GM19035 (cell line): Measurements from ENCODE around the gene TSR3.

Experiments
- ATAC-seq: cut with Tn5 transposase; IDR thresholded peaks from one replicate; pipeline ENCODE4 v1.9.1; 2021; ENCODE audit not compliant: unreplicated experiment

The TSR3 gene

GRCh38 chr16:1326391-1326790 lies 25.3 kb downstream of the TSR3 start:
- no peak for ATAC-seq

DNA sequence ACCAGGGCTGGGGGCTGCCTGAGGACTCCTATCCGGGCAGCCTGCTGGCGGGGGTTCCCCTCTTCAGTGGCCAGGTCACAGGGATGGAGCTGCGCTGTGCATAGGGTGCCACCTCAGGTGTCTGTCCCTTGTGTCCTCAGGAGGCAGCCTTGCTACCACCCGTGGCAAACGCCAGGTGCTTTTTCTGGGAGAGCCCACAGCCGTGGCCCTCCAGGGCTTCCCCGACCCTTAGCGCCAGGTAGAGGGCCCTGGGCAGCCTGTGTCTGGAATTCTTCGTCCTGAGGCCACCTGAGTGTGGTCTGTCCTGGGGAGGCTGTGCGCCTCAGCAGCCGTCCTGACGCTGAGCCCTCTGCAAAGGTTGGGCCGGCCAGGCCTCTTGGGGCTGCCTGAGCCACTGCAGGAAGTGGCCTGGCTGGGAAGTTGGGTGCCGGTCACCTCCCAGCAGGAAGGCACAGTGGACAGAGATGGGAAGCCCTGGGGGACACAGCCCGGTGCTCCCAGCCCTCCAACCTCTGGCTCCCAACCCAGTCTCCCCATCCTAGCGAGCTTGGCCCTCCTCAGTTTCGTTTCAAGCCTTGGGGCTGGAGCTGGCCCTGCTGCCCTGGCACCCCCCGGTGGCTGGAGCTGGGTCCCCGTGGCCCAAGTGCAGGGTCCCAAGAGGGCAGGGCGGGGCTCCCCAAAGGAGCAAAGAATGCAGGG lies 25.9 kb downstream of the TSR3 start:
- no peak for ATAC-seq

DNA sequence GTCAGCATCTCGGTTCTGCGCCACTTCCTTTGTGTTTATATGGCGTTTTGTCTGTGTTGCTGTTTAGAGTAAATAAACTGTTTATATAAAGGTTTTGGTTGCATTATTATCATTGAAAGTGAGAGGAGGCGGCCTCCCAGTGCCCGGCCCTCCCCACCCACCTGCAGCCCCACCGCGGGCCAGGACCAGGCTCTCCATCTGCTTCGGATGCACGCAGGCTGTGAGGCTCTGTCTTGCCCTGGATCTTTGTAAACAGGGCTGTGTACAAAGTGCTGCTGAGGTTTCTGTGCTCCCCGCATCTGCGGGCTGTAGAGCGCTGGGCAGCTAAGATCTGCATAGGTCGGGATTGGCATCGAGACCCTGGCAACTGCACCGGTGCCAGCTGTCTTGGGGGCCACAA lies 26.4 kb downstream of the TSR3 start:
- ATAC-seq: no peak

GRCh38 chr16:1324286-1324826 lies 27.3 kb downstream of the TSR3 start:
- ATAC-seq: no peak

DNA sequence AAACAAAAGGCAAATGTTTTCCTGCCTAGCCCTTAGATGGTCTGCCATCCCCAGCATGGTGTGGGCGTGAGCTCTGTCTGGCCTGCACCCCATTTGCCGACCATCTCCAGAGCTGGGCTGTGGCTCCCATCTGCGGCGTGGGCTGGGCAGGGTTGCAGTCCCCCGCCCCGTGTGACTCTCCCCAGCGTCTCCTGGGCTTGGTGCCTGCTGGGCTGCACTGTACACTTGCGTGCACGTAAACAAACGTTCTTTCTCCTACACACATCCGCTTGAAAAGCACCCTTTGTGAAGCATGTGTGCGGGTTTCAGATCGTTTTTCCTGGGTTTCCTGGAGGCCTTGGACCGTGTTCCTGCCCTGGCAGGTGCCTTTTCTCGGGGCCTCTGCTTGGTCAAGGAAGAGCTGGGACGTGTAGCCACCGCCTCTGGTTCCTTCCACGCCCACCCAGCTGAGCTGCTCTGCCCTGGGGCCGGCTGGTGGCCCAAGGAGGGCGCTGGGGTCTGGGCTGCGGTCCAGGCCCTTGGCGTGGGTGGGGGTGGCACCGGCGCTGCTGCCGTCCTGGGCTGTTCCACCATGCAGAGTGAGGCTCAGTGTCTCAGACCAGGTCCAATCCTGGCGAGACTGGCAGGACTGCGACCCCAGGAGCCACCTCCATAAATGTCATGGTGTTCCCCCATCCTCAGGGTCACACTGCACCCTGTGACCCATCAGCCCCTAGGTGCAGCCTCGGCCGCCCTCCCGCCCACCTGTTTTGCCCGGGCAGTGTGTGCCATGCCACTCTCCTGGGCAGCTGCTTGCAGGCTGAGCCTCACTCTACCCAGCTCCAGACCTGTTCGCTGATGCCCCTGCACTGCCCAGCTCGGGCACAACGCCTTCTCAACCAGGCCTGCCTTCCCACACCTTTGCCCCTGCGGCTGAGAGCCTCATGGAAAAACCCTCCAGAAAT lies 28.1 kb downstream of the TSR3 start:
- no peak for ATAC-seq

GRCh38 chr16:1322407-1322806 lies 29.3 kb downstream of the TSR3 start:
- ATAC-seq: no peak

DNA sequence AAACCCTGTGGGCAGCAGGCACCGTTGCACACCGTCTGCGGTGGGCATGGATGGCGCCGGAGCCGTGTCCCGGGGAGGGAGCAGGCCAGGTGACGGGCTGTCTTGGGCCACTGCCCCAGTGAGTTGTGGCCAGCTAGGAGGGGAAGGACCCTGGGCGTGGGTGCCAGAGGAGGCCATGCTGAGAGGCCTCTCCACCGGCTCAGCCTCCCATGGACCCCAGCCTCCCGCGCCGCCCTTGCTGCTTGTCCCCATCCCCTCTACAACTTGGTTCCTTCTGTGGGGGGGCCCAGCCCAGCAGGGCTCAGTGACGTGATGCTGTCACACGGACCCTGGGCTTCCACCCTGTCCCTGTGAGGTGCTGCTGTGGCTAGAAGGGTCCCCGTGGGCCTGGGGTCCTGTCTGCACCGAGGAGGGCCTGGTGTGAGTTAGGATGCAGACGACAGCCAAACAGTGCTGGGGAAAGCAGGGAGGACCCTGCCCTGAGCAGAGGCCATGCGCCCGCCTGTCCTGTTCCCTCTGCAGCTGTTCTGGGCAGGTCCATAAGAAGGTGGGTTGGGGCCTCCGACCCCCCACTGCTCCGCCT lies 30.9 kb downstream of the TSR3 start:
- ATAC-seq: no peak

GRCh38 chr16:1320097-1320496 lies 31.6 kb downstream of the TSR3 start:
- no peak for ATAC-seq

DNA sequence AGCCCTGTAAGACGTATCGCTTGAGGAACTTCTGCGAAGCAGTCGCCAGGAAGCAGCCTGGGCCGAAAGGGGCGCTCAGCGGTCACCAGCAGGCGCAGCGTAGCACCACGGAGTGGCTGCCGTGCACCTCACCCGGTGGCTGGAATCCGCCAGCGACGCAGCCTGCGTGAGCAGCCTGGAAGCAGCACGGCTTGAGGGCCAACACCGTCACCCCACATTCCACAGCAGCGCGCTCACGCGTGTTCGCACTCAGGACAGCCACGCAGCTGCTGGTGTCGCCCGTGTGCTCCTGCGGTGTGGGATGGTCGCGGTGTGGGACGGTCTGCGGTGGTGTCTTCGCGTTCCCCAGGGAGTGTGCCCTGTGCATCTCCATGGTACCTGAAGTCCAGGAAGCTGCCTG lies 32.6 kb downstream of the TSR3 start:
- ATAC-seq: no peak

- no peak for ATAC-seq
These were observed 33.5 kb downstream of the TSR3 start for GRCh38 chr16:1318268-1318545.

GRCh38 chr16:1317479-1318267 lies 34.0 kb downstream of the TSR3 start:
- no peak for ATAC-seq

DNA sequence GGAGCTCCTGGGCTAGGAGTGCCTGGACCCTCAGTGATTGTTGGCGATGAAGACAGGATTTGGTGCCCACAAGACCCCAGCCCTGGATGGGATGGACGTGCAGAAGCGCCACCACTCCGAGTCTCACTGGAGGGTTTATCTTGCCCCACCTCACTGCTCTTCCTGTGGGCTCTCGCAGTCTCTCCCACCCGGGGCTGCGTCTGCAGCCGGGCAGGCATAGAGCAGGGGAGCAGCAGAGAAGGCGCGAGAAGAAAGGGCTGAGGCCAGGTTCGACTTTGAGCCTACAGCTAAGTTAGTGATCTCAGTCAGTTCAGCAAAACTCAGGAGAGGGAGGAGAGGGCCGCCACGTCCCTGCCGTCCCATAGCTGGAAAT lies 35.7 kb downstream of the TSR3 start:
- no peak for ATAC-seq

DNA sequence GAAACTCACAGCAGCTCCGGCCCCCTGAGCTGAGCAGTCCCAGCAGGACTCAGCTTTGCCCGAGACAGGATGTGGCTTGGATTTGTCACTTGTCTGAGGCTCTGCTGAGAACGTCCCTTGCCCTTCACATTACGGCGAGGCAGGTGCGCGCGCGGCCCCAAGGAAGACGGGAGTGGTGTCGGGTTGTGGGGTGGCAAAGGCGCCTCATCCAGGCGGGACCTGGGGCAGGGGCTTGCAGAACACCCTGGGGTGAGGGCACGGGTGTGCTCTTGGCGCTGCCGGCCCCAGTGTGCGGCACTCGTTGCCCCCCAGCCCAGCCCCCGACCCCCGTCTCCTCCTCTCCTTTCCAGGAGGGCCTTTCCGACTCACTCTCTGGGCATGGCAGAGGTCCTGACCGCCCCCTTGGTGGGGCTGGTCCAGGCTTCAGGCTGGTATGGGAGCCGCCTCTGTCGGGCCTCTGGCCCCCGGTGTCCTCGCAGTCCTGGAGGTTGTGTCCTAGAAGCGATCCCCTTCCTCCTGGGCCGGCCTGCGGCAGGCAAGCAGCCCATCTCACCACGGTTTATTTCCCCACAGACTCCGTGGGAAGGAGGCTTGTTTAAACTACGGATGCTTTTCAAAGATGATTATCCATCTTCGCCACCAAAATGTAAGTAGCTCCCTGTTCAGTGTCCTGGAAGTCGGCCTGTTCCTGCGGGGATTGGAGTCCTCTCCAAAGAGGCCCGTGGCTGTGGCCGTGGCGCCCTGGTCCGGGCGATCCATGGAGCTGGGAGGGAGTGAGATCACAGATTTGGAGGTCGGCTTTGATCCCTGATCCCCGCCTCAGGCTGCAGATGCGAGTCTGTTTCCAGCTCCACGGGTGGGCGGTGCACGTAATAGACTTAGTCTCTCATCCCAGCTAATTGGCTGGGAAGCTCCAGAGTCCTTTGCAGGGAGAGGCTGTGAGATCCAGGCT lies 36.3 kb downstream of the TSR3 start:
- ATAC-seq: no peak

- ATAC-seq: no peak
These were observed 37.1 kb downstream of the TSR3 start for GRCh38 chr16:1314399-1315068.

- no peak for ATAC-seq
These were observed 37.8 kb downstream of the TSR3 start for GRCh38 chr16:1313721-1314369.

- no peak for ATAC-seq
These were observed 38.8 kb downstream of the TSR3 start for GRCh38 chr16:1312903-1313302.

GRCh38 chr16:1312467-1312816 lies 39.2 kb downstream of the TSR3 start:
- no peak for ATAC-seq

DNA sequence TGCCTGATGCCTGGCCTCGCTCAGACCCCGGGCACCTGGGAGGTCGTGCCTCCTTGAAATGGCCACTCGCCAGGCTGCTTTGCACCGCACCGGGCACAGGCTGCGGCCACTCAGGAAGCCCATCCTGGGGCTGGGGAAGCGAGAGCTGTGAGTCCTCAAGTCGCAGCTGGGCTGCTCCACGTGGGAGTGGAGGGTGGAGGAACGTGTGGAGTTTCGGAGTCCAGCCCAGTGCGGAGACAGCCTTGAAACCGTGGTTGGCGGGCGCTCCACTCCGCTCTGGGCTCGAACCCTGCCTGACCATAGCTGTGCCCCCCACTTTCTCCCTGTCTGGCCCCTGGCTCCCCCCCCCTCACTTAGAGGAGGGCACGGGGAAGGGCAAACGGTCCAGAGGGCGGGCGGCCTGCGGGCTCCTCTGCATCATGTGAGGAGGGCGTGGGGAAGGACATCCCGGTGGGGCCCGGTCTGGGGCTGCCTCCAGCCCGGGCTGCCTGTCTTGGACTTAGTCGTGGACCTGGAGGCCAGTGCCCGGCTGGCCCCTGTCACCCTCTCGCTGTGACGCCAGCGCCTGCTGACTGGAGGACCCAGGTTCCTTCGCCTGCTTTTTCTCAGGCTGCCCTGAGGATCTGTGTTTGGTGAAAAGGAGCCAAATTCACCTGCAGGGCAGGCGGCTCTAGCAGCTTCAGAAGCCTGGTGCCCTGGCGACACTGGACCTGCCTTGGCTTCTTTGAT lies 39.8 kb downstream of the TSR3 start:
- ATAC-seq: no peak
